Chondrocyte (in vitro differentiated cells): ENCODE measurements around the gene KERA. TPM values are rescaled to one million over a fixed set of nuclear protein-coding genes. Genes with fewer than 3 reads are reported as not detected.

Source experiments
- DNase-seq: peaks from one replicate; pipeline ENCODE4 v3.0.0; 2021; ENCODE audit warnings: mixed read lengths, low spot score
- H3K27ac Mint-ChIP-seq: one replicate; pipeline ENCODE4 v1.8.0; 2021; ENCODE audit warnings: mild to moderate bottlenecking, moderate library complexity, mixed read lengths; ENCODE audit not compliant: unreplicated experiment
- H3K27me3 Mint-ChIP-seq: 2 replicates; pipeline ENCODE4 v1.8.0; 2021; ENCODE audit warnings: low read depth, mixed read lengths
- H3K36me3 Mint-ChIP-seq: 2 replicates; pipeline ENCODE4 v1.8.0; 2021; ENCODE audit warnings: low read depth, mixed read lengths
- H3K4me1 Mint-ChIP-seq: 2 replicates; pipeline ENCODE4 v1.8.0; 2021; ENCODE audit warnings: low read depth, mild to moderate bottlenecking, mixed read lengths
- H3K4me3 Mint-ChIP-seq: one replicate; pipeline ENCODE4 v1.8.0; 2021; ENCODE audit warnings: mild to moderate bottlenecking, moderate library complexity, mixed read lengths; ENCODE audit not compliant: unreplicated experiment
- H3K9me3 Mint-ChIP-seq: 2 replicates; pipeline ENCODE4 v1.8.0; 2021; ENCODE audit warnings: low read depth, mixed read lengths
- total RNA-seq: library from RNA; stranded (reverse); gene quantifications from 3 replicates; pipeline ENCODE4 v1.2.1, GENCODE V29; 2021
- TF ChIP-seq, protein P1 (sequence below): fragments of 200-600 bp; sonication (generic); IDR thresholded peaks from 2 replicates; pipeline ENCODE4 v1.5.0; 2021; ENCODE audit warnings: antibody characterized with exemption, mild to moderate bottlenecking, moderate library complexity

KERA gene
- total RNA-seq, 1 donor from 2014 or later: not detected

DNA sequence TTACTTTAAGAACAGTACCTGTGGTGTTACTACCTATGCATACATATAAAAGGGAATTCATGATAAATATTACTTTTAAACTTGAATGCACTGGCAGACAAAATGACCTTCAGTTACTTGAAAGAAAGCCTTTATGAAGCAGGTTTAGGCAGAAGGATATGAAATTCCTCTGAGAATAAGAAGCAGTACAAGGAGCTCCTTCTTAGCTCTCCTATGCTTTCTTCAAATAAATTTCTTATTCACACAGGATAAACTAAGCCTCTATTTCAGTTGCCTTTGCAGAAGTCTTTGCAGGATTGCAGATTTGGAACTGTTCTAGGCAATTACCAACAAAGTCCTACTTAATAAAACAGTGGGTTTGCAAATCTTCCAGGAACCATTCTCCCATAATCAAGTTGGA lies 54.1 kb downstream of the KERA start:
- TF ChIP-seq, protein P1, sequence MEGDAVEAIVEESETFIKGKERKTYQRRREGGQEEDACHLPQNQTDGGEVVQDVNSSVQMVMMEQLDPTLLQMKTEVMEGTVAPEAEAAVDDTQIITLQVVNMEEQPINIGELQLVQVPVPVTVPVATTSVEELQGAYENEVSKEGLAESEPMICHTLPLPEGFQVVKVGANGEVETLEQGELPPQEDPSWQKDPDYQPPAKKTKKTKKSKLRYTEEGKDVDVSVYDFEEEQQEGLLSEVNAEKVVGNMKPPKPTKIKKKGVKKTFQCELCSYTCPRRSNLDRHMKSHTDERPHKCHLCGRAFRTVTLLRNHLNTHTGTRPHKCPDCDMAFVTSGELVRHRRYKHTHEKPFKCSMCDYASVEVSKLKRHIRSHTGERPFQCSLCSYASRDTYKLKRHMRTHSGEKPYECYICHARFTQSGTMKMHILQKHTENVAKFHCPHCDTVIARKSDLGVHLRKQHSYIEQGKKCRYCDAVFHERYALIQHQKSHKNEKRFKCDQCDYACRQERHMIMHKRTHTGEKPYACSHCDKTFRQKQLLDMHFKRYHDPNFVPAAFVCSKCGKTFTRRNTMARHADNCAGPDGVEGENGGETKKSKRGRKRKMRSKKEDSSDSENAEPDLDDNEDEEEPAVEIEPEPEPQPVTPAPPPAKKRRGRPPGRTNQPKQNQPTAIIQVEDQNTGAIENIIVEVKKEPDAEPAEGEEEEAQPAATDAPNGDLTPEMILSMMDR: no peak
- no peaks in the 10 kb centered on the region for H3K36me3 Mint-ChIP-seq
- no peak overlapping the region for H3K27ac Mint-ChIP-seq
- H3K27me3 Mint-ChIP-seq: no peaks in the 10 kb centered on the region
- no peak overlapping the region for H3K4me3 Mint-ChIP-seq
- H3K4me1 Mint-ChIP-seq: peaks cover 8% of the 10 kb centered on the region
- H3K9me3 Mint-ChIP-seq: peaks cover 2% of the 10 kb centered on the region
- no peak for DNase-seq

DNA sequence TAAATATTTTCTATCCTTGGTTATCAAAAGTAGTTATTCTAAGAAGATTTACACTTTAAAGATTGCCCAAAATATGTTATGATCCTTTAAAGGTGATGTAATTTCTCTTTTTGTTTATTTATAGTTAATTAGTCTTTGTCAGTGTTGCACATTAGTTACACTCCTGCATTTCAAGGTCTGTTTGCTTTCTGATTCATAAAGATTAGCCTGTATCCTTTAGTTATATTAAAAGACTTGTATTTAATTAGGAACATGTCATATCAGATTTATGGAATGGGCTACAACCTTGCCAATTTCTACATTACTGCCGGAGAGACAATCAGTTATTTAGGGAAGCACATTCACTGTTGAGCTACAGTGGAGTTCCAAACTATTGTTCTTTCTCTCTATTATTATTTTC lies 56.5 kb downstream of the KERA start:
- no peaks in the 10 kb centered on the region for H3K27me3 Mint-ChIP-seq
- no peak overlapping the region for H3K4me3 Mint-ChIP-seq
- H3K36me3 Mint-ChIP-seq: no peaks in the 10 kb centered on the region
- no peak overlapping the region for H3K27ac Mint-ChIP-seq
- H3K9me3 Mint-ChIP-seq: no peaks in the 10 kb centered on the region
- DNase-seq: no peak
- H3K4me1 Mint-ChIP-seq: peaks cover 8% of the 10 kb centered on the region
- TF ChIP-seq, protein P1: no peak

Other genes starting within 250 kb of the KERA start
- not detected in 3 replicates for gene CCER1, start 102.8 kb downstream of the KERA start, total RNA-seq
- not detected in 3 replicates for gene EPYC, start 53.1 kb downstream of the KERA start, total RNA-seq
- 462 to 834 TPM (median 481 TPM) in 3 replicates for gene LUM, start 53.5 kb upstream of the KERA start, total RNA-seq
- 723 to 2,473 TPM (median 743 TPM) in 3 replicates for gene DCN, start 124.8 kb upstream of the KERA start, total RNA-seq